ENCODE measurements around the gene KIAA0232.
"Not testable (repeated sequence)": the region's sequence is repeated elsewhere in the genome, so short reads cannot be mapped to it uniquely, and the experiment has no call there.

KIAA0232 gene

DNA sequence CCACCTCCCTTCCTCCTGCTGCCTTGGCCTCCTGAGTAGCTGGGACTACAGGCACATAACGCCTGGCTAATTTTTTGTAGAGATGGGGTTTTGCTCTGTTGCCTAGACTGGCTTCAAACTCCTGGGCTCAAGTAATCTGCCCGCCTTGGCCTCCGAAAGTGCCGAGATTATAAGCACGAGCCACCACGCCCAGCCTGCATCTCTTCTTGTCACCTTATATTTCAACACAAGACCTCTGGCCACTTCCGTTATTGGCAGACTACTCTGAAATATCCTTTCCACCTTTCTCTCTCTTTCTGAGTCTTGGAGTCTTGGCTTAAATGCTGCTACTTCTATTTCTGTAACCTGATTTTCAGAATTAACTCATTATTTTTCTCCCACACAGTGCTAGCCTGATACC, 5.6 kb downstream of the KIAA0232 start:
- H3K4me3 ChIP-seq (ENCODE audit: insufficient read depth, low read length, poor library complexity, severe bottlenecking): no peak overlapping the region
- H3K27ac ChIP-seq (ENCODE audit: low read depth, low read length): no peak overlapping the region
- H3F3A ChIP-seq (ENCODE audit: insufficient read depth): peaks cover 4% of the 10 kb centered on the region; the same call in 1 of the 2 replicates
- H3K9ac ChIP-seq (ENCODE audit: low read length): no peak overlapping the region
- H3K36me3 ChIP-seq (ENCODE audit: low read length): peaks cover 3% of the 10 kb centered on the region; the same call in 1 of the 2 replicates
- no peak overlapping the region for H3K4me2 ChIP-seq (ENCODE audit: low read depth, low read length, poor library complexity, severe bottlenecking)
- peaks cover 9% of the 10 kb centered on the region; the same call in 1 of the 2 replicates for H4K20me1 ChIP-seq (ENCODE audit: low read depth, low read length)
- no peaks in the 10 kb centered on the region for H3K27me3 ChIP-seq (ENCODE audit: low read length)
- TF ChIP-seq, protein P1, sequence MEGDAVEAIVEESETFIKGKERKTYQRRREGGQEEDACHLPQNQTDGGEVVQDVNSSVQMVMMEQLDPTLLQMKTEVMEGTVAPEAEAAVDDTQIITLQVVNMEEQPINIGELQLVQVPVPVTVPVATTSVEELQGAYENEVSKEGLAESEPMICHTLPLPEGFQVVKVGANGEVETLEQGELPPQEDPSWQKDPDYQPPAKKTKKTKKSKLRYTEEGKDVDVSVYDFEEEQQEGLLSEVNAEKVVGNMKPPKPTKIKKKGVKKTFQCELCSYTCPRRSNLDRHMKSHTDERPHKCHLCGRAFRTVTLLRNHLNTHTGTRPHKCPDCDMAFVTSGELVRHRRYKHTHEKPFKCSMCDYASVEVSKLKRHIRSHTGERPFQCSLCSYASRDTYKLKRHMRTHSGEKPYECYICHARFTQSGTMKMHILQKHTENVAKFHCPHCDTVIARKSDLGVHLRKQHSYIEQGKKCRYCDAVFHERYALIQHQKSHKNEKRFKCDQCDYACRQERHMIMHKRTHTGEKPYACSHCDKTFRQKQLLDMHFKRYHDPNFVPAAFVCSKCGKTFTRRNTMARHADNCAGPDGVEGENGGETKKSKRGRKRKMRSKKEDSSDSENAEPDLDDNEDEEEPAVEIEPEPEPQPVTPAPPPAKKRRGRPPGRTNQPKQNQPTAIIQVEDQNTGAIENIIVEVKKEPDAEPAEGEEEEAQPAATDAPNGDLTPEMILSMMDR (IDR thresholded peaks at IDR 0.05; ENCODE audit: insufficient read depth, low read length, poor library complexity, severe bottlenecking): no peak
- TF ChIP-seq EZH2phosphoT487 (conservative IDR thresholded peaks at IDR 0.05; ENCODE audit: low read length): no peak
- H2AFZ ChIP-seq (ENCODE audit: low read depth, low read length, severe bottlenecking): no peak overlapping the region
- H3K9me3 ChIP-seq (ENCODE audit: insufficient read depth, low read length): no peaks in the 10 kb centered on the region
- H3K9me2 ChIP-seq (replicated peaks; ENCODE audit: insufficient read depth, low read length): no peaks in the 10 kb centered on the region
- peaks cover 59% of the 10 kb centered on the region for H3K79me2 ChIP-seq (ENCODE audit: insufficient read depth, low read length)

DNA sequence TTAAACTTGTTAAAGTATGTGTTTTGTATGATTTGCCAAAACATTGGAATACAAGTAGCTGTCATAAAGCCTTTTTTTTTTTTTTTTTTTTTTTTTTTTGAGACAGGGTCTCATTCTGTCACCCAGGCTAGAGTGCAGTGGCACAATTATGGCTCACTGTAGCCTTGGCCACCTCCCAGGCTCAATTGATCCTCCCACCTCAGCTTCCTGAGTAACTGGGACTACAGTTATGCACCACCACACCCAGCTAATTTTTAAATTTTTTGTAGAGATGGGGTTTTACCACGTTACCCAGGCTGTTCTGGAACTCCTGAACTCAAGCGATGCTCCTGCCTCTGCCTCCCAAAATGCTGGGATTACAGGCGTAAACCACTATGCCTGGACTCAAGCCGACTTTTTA, 8.7 kb downstream of the KIAA0232 start:
- H3K9ac ChIP-seq (ENCODE audit: low read length); H3K27ac ChIP-seq (ENCODE audit: low read depth, low read length); H3K4me2 ChIP-seq (ENCODE audit: low read depth, low read length, poor library complexity, severe bottlenecking); H4K20me1 ChIP-seq (ENCODE audit: low read depth, low read length); H3K36me3 ChIP-seq (ENCODE audit: low read length); H3K9me2 ChIP-seq (replicated peaks; ENCODE audit: insufficient read depth, low read length); H2AFZ ChIP-seq (ENCODE audit: low read depth, low read length, severe bottlenecking); H3K4me3 ChIP-seq (ENCODE audit: insufficient read depth, low read length, poor library complexity, severe bottlenecking); H3F3A ChIP-seq (ENCODE audit: insufficient read depth); H3K27me3 ChIP-seq (ENCODE audit: low read length); H3K9me3 ChIP-seq (ENCODE audit: insufficient read depth, low read length): not testable (repeated sequence)
- H3K79me2 ChIP-seq (ENCODE audit: insufficient read depth, low read length): peaks cover 66% of the 10 kb centered on the region

DNA sequence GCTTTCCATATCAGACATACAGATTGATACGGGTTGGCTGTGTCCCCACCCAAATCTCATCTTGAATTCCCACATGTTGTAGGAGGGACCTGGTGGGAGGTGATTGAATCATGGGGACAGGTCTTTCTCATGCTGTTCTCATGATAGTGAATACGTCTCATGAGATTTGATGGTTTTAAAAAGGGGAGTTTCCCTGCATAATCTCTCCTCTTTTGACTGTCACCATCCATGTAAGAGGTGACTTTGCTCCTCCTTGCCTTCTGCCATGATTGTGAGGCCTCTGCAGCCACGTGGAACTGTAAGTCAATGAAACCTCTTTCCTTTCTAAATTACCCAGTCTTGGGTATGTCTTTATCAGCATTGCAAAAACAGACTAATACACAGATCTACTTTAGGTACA, 9.3 kb downstream of the KIAA0232 start:
- H3K36me3 ChIP-seq (ENCODE audit: low read length); H3K27me3 ChIP-seq (ENCODE audit: low read length); H3K9me3 ChIP-seq (ENCODE audit: insufficient read depth, low read length); H2AFZ ChIP-seq (ENCODE audit: low read depth, low read length, severe bottlenecking); H4K20me1 ChIP-seq (ENCODE audit: low read depth, low read length); H3F3A ChIP-seq (ENCODE audit: insufficient read depth); H3K4me2 ChIP-seq (ENCODE audit: low read depth, low read length, poor library complexity, severe bottlenecking); H3K9me2 ChIP-seq (replicated peaks; ENCODE audit: insufficient read depth, low read length); H3K27ac ChIP-seq (ENCODE audit: low read depth, low read length); H3K4me3 ChIP-seq (ENCODE audit: insufficient read depth, low read length, poor library complexity, severe bottlenecking); H3K9ac ChIP-seq (ENCODE audit: low read length): not testable (repeated sequence)
- H3K79me2 ChIP-seq (ENCODE audit: insufficient read depth, low read length): peaks cover 72% of the 10 kb centered on the region

DNA sequence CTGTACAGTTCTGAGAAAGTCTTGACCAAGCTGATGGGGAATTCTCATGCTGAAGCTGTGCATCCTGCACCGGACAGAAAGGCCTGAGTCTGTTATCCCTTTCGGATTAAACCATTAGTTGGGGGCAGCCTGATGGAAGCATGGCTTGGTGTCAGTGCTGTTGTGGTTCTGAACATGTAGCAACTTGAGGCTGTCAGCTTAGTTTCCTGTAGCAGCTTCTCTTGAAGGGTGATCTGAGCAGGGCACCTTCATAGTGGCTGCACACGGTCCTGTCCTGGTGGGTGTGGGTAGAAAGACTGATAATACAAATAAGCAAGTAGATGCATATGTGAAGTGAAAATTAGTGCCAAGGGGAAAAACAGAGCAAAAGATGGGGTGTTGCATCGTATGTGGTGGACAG, 11.7 kb downstream of the KIAA0232 start:
- H3K79me2 ChIP-seq (ENCODE audit: insufficient read depth, low read length): peaks cover 67% of the 10 kb centered on the region
- no peaks in the 10 kb centered on the region for H3K9me3 ChIP-seq (ENCODE audit: insufficient read depth, low read length)
- H3F3A ChIP-seq (ENCODE audit: insufficient read depth): no peaks in the 10 kb centered on the region
- H3K9me2 ChIP-seq (replicated peaks; ENCODE audit: insufficient read depth, low read length): no peaks in the 10 kb centered on the region
- no peak overlapping the region for H3K27ac ChIP-seq (ENCODE audit: low read depth, low read length)
- no peak overlapping the region for H3K4me2 ChIP-seq (ENCODE audit: low read depth, low read length, poor library complexity, severe bottlenecking)
- H3K27me3 ChIP-seq (ENCODE audit: low read length): no peaks in the 10 kb centered on the region
- no peak overlapping the region for H2AFZ ChIP-seq (ENCODE audit: low read depth, low read length, severe bottlenecking)
- TF ChIP-seq EZH2phosphoT487 (conservative IDR thresholded peaks at IDR 0.05; ENCODE audit: low read length): no peak
- TF ChIP-seq, protein P1 (IDR thresholded peaks at IDR 0.05; ENCODE audit: insufficient read depth, low read length, poor library complexity, severe bottlenecking): no peak
- no peak overlapping the region for H3K9ac ChIP-seq (ENCODE audit: low read length)
- H3K36me3 ChIP-seq (ENCODE audit: low read length): no peaks in the 10 kb centered on the region
- H4K20me1 ChIP-seq (ENCODE audit: low read depth, low read length): no peaks in the 10 kb centered on the region
- no peak overlapping the region for H3K4me3 ChIP-seq (ENCODE audit: insufficient read depth, low read length, poor library complexity, severe bottlenecking)

All from SU-DHL-6 (cell line).